Liver (tissue), 9 donors: Measurements from ENCODE around the gene RP9. TPM values are rescaled to one million over a fixed set of nuclear protein-coding genes. Genes with fewer than 3 reads are reported as not detected.

ENCODE experiments used
- DNase-seq: peaks from one replicate; pipeline ENCODE4 v3.0.0-alpha.2; 2017; ENCODE audit warnings: low spot score
- H3K27ac ChIP-seq, 2 donors: one replicate each; pipeline ENCODE4 v1.7.0; 2013; ENCODE audit warnings: inconsistent platforms in 2 of 2, low read length in 2 of 2, control low read depth in 1 of 2, low read depth in 1 of 2, mild to moderate bottlenecking in 1 of 2
- H3K27me3 ChIP-seq, 4 donors: one replicate each; pipeline versions ENCODE4 v1.6.1 to v1.7.0; 2013; ENCODE audit warnings: low read length in 3 of 4, inconsistent platforms in 1 of 4, mild to moderate bottlenecking in 1 of 4, moderate library complexity in 1 of 4; ENCODE audit not compliant: control insufficient read depth in 4 of 4, insufficient read depth in 4 of 4
- H3K36me3 ChIP-seq, 4 donors: one replicate each; pipeline versions ENCODE4 v1.6.1 to v1.7.0; 2013; ENCODE audit warnings: low read length in 3 of 4, mild to moderate bottlenecking in 3 of 4, low read depth in 1 of 4, moderate library complexity in 1 of 4; ENCODE audit not compliant: control insufficient read depth in 4 of 4, insufficient read depth in 3 of 4
- H3K4me1 ChIP-seq, 4 donors: one replicate each; pipeline versions ENCODE4 v1.6.1 to v1.7.0; 2013; ENCODE audit warnings: low read length in 3 of 4, mild to moderate bottlenecking in 3 of 4, moderate library complexity in 1 of 4; ENCODE audit not compliant: control insufficient read depth in 4 of 4, insufficient read depth in 4 of 4
- H3K4me3 ChIP-seq, 3 donors: one replicate each; pipeline versions ENCODE4 v1.6.1 to v1.7.0; 2013; ENCODE audit warnings: low read length in 3 of 3, control low read depth in 1 of 3, low read depth in 1 of 3, mild to moderate bottlenecking in 1 of 3
- H3K9ac ChIP-seq, 2 donors: one replicate each; pipeline ENCODE4 v1.7.0; 2013; ENCODE audit warnings: low read length in 2 of 2, mild to moderate bottlenecking in 2 of 2, moderate library complexity in 2 of 2, control low read depth in 1 of 2, low read depth in 1 of 2
- H3K9me3 ChIP-seq, 4 donors: one replicate each; pipeline versions ENCODE4 v1.6.1 to v1.7.0; 2013; ENCODE audit warnings: low read length in 3 of 4; ENCODE audit not compliant: control insufficient read depth in 4 of 4
- ATF3 ChIP-seq: IDR thresholded peaks from 2 replicates; pipeline ENCODE4 v1.6.1; 2016; ENCODE audit warnings: antibody characterized with exemption
- EGR1 ChIP-seq, 2 donors: IDR thresholded peaks; 2 replicates each; pipeline ENCODE4 v1.6.1; 2016 to 2018; ENCODE audit warnings: antibody characterized with exemption in 2 of 2, low read depth in 2 of 2
- FOXA1 ChIP-seq: IDR thresholded peaks from 2 replicates; pipeline ENCODE4 v1.6.1; 2016; ENCODE audit warnings: antibody characterized with exemption
- GABPA ChIP-seq, 2 donors: IDR thresholded peaks in 1 of 2; conservative IDR thresholded peaks in 1 of 2; 2 replicates each; pipeline ENCODE4 v1.6.1; 2016; ENCODE audit warnings: antibody characterized with exemption in 2 of 2, mild to moderate bottlenecking in 1 of 2, moderate library complexity in 1 of 2
- HNF4A ChIP-seq, 2 donors: conservative IDR thresholded peaks; 2 replicates each; pipeline ENCODE4 v1.6.1; 2016; ENCODE audit warnings: antibody characterized with exemption in 2 of 2, mild to moderate bottlenecking in 2 of 2
- HNF4G ChIP-seq: IDR thresholded peaks from 2 replicates; pipeline ENCODE4 v1.6.1; 2016; ENCODE audit warnings: antibody characterized with exemption
- MAX ChIP-seq: IDR thresholded peaks from 2 replicates; pipeline ENCODE4 v1.6.1; 2016; ENCODE audit warnings: antibody characterized with exemption
- NR2F2 ChIP-seq: IDR thresholded peaks from 2 replicates; pipeline ENCODE4 v1.6.1; 2016; ENCODE audit warnings: antibody characterized with exemption
- REST ChIP-seq: IDR thresholded peaks from 2 replicates; pipeline ENCODE4 v1.6.1; 2016; ENCODE audit warnings: antibody characterized with exemption, mild to moderate bottlenecking
- RXRA ChIP-seq, 2 donors: IDR thresholded peaks; 2 replicates each; pipeline ENCODE4 v1.6.1; 2017 to 2018; ENCODE audit warnings: antibody characterized with exemption in 2 of 2, mild to moderate bottlenecking in 1 of 2
- TAF1 ChIP-seq: conservative IDR thresholded peaks from 2 replicates; pipeline ENCODE4 v1.6.1; 2016; ENCODE audit warnings: antibody characterized with exemption, mild to moderate bottlenecking
- YY1 ChIP-seq: IDR thresholded peaks from 2 replicates; pipeline ENCODE4 v1.6.1; 2016; ENCODE audit warnings: antibody characterized with exemption, mild to moderate bottlenecking
- ZBTB33 ChIP-seq: IDR thresholded peaks from 2 replicates; pipeline ENCODE4 v1.6.1; 2016; ENCODE audit warnings: antibody characterized with exemption
- WGBS: extraction: QIAGEN DNeasy Blood & Tissue Kit; methylation state at CpG from one replicate; pipeline ENCODE4 v1.1.7; 2013; 5-methylcytosine and 5-hydroxymethylcytosine counted together
- polyA plus RNA-seq, 2 donors: library from polyadenylated mRNA; stranded (reverse) in 1 of 2; unstranded in 1 of 2; fragments of 200-250 nt in 1 of 2; fragments of >200 nt in 1 of 2; fragmentation: Nextera tagmentation in 1 of 2; extraction: Ambion mirVana in 1 of 2; gene quantifications; one replicate each; pipeline versions ENCODE4 v1.2.1 to v1.2.3, GENCODE V29; 2013 to 2015
- total RNA-seq, 2 donors: library from RNA; depleted of rRNA; stranded (reverse); fragments of >200 nt; gene quantifications; one replicate each; pipeline ENCODE4 v1.2.3, GENCODE V29; 2014
- donor health status: healthy.
- donor health status: healthy.
- donor health status: healthy.
- donor health status: healthy.
- donor health status: healthy.

Gene RP9
- total and polyA plus RNA-seq, 4 donors: 3.3 to 7.7 (median 4.4) TPM

- no peaks in the 10 kb centered on the region for H3K27me3 ChIP-seq
- no peak overlapping the region for H3K27ac ChIP-seq
- WGBS: 23% methylated on average over 3 of the region's 3 CpGs
- DNase-seq: no peak
- TF ChIP-seq REST: no peak
- TF ChIP-seq ATF3: no peak
- TF ChIP-seq GABPA (IDR thresholded peaks at IDR 0.05 in 1 of 2, conservative IDR thresholded peaks at IDR 0.05 in 1 of 2): no peak
- no peak for TF ChIP-seq HNF4A (conservative IDR thresholded peaks at IDR 0.05)
- TF ChIP-seq TAF1: no peak
- TF ChIP-seq NR2F2: no peak
- TF ChIP-seq EGR1 (IDR thresholded peaks at IDR 0.05; ENCODE audit: low read depth in 2 of 2): no peak
- TF ChIP-seq YY1: no peak
- TF ChIP-seq MAX: no peak
- TF ChIP-seq RXRA (IDR thresholded peaks at IDR 0.05): no peak
- no peak for TF ChIP-seq HNF4G
- TF ChIP-seq FOXA1: no peak
- peaks cover 1 to 11% (median 8%) of the 10 kb centered on the region in 4 donors for H3K4me1 ChIP-seq
- H3K4me3 ChIP-seq: peak overlapping the region; percentile 72 to 100 (median 98)
- peak overlapping the region; percentile 36 to 41 for H3K9ac ChIP-seq
- H3K9me3 ChIP-seq: peaks cover 0 to 4% (median 0%) of the 10 kb centered on the region in 4 donors
- H3K36me3 ChIP-seq: no peaks in the 10 kb centered on the region
These were observed 21.0 kb upstream of the RP9 start for GRCh38 chr7:33130184-33130583.

- H3K9me3 ChIP-seq: peaks cover 0 to 3% (median 0%) of the 10 kb centered on the region in 4 donors
- peak overlapping the region; percentile 72 to 100 (median 98) for H3K4me3 ChIP-seq
- no peak for DNase-seq
- peak overlapping the region; percentile 89 for H3K27ac ChIP-seq
- H3K36me3 ChIP-seq: no peaks in the 10 kb centered on the region
- H3K9ac ChIP-seq: peak overlapping the region; percentile 36 to 41
- peaks cover 1 to 11% (median 8%) of the 10 kb centered on the region in 4 donors for H3K4me1 ChIP-seq
- H3K27me3 ChIP-seq: no peaks in the 10 kb centered on the region
- under 1% methylated on average over 11 of the region's 11 CpGs for WGBS
- TF ChIP-seq TAF1: no peak
- no peak for TF ChIP-seq ZBTB33
- no peak for TF ChIP-seq EGR1 (IDR thresholded peaks at IDR 0.05; ENCODE audit: low read depth in 2 of 2)
- no peak for TF ChIP-seq RXRA (IDR thresholded peaks at IDR 0.05)
These were observed 20.6 kb upstream of the RP9 start for GRCh38 chr7:33129806-33130153.
